ENCODE data around the gene MTMR3.

DNA sequence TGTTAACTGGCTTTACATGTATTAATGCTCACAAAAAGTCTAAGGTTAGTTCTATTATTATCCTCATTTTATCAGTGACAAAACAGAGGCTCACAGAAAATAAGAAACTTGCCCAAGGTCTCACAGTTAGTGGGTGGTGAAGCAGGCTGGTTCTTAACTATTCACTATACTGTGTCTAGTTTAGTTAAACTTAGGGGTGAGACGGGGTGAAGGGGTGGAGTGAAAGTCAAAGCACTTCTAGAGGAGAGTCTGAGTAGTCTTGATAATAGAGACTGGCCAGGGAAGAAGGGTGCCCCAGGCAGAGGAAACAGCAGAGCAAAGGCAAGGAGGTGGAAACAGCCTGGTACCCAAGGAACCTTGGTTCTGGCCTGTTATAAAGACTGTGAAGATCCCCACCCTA lies 48.9 kb upstream of the MTMR3 start:
- no peak for TF ChIP-seq POLR2AphosphoS5 (IDR thresholded peaks at IDR 0.05)
- TF ChIP-seq, protein P1, sequence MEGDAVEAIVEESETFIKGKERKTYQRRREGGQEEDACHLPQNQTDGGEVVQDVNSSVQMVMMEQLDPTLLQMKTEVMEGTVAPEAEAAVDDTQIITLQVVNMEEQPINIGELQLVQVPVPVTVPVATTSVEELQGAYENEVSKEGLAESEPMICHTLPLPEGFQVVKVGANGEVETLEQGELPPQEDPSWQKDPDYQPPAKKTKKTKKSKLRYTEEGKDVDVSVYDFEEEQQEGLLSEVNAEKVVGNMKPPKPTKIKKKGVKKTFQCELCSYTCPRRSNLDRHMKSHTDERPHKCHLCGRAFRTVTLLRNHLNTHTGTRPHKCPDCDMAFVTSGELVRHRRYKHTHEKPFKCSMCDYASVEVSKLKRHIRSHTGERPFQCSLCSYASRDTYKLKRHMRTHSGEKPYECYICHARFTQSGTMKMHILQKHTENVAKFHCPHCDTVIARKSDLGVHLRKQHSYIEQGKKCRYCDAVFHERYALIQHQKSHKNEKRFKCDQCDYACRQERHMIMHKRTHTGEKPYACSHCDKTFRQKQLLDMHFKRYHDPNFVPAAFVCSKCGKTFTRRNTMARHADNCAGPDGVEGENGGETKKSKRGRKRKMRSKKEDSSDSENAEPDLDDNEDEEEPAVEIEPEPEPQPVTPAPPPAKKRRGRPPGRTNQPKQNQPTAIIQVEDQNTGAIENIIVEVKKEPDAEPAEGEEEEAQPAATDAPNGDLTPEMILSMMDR (IDR thresholded peaks at IDR 0.05): no peak

Measured in breast epithelium (tissue), 3 donors.